CD4-positive, alpha-beta T cell (primary cell): ENCODE measurements around the gene MBNL3. TPM values are rescaled to one million over a fixed set of nuclear protein-coding genes. Genes with fewer than 3 reads are reported as not detected.
A peak's percentile ranks its signal among the peaks of the same experiment; 100 is the strongest.

ENCODE experiments used
- ATAC-seq: fragments of 200-7000 bp; cut with Tn5 transposase; one replicate; pipeline ENCODE4 v1.10.0; 2022; ENCODE audit warnings: mild to moderate bottlenecking; ENCODE audit not compliant: poor library complexity
- CTCF ChIA-PET: fragments of 350-600 bp; sonication (Branson Sonifier 250); formaldehyde crosslinking; loops from one replicate; lab custom pipeline; 2021; ENCODE audit warnings: antibody characterized with exemption, inconsistent platforms; lab: Charles Lee
- POLR2A ChIA-PET: fragments of 350-600 bp; sonication (Branson Sonifier 250); formaldehyde crosslinking; loops from one replicate; lab custom pipeline; 2021; ENCODE audit warnings: antibody characterized with exemption, inconsistent platforms; lab: Charles Lee
- DNase-seq, 14 experiments: peaks; one replicate each; pipeline ENCODE4 v3.0.0-alpha.2; 2013 to 2020; ENCODE audit warnings: mixed read lengths in 2 of 14
- H3K27ac ChIP-seq, 2 donors: one replicate each; pipeline versions ENCODE4 v1.5.1 to v1.7.0; 2013; ENCODE audit warnings: low read length in 2 of 2, low read depth in 1 of 2, mild to moderate bottlenecking in 1 of 2
- H3K27me3 ChIP-seq, 2 experiments: 1 replicate in 1 of 2; 2 replicates in 1 of 2; pipeline versions ENCODE4 v1.6.1 to v1.7.0; 2013; ENCODE audit warnings: low read length in 2 of 2, control low read depth in 1 of 2, mild to moderate bottlenecking in 1 of 2, moderate library complexity in 1 of 2; ENCODE audit not compliant: insufficient read depth in 2 of 2, control insufficient read depth in 1 of 2
- H3K36me3 ChIP-seq: one replicate; pipeline ENCODE4 v1.6.1; 2013; ENCODE audit warnings: low read length, control low read depth; ENCODE audit not compliant: insufficient read depth
- H3K4me1 ChIP-seq: one replicate; pipeline ENCODE4 v1.6.1; 2013; ENCODE audit warnings: low read length, control low read depth; ENCODE audit not compliant: insufficient read depth
- H3K4me3 ChIP-seq: one replicate; pipeline ENCODE4 v1.5.1; 2013; ENCODE audit warnings: mild to moderate bottlenecking, low read length, moderate library complexity
- H3K9me3 ChIP-seq, 2 experiments: 1 replicate in 1 of 2; 2 replicates in 1 of 2; pipeline versions ENCODE4 v1.6.1 to v1.7.0; 2013; ENCODE audit warnings: low read length in 2 of 2, mild to moderate bottlenecking in 2 of 2, control low read depth in 1 of 2, moderate library complexity in 1 of 2; ENCODE audit not compliant: control insufficient read depth in 1 of 2, insufficient read depth in 1 of 2
- H3K27ac Mint-ChIP-seq: one replicate; pipeline ENCODE4 v1.8.0; 2020; ENCODE audit warnings: mixed read lengths
- H3K27me3 Mint-ChIP-seq: one replicate; pipeline ENCODE4 v1.8.0; 2021; ENCODE audit warnings: mixed read lengths
- H3K36me3 Mint-ChIP-seq: one replicate; pipeline ENCODE4 v1.8.0; 2021; ENCODE audit warnings: low read depth, mixed read lengths
- H3K4me1 Mint-ChIP-seq: one replicate; pipeline ENCODE4 v1.8.0; 2021; ENCODE audit warnings: low read depth, mixed read lengths
- H3K4me3 Mint-ChIP-seq: one replicate; pipeline ENCODE4 v1.8.0; 2020; ENCODE audit warnings: mild to moderate bottlenecking, mixed read lengths
- H3K9me3 Mint-ChIP-seq: one replicate; pipeline ENCODE4 v1.8.0; 2020; ENCODE audit warnings: mixed read lengths
- CTCF ChIP-seq: fragments of 200-600 bp; IDR thresholded peaks from one replicate; pipeline ENCODE4 v1.8.0; 2022; ENCODE audit warnings: antibody characterized with exemption, mild to moderate bottlenecking
- intact Hi-C, 2 experiments: fragments of 100-400 bp; cut with DNase I in 1 of 2; cut with micrococcal nuclease in 1 of 2; formaldehyde crosslinking; loops; one replicate each; pipeline versions ENCODE4 v1.15.1 to v1.9.0; 2023 to 2025; cut with DNase I, micrococcal nuclease
- total RNA-seq, 174 experiments: library from RNA in 2 of 174; stranded (reverse) in 2 of 174; gene quantifications; one replicate each; pipeline ENCODE4 v1.2.3 and lab custom pipeline; 2021 to 2026

MBNL3 gene
- total RNA-seq, 2 experiments from 2014 or later: 19.0 to 19.4 TPM

GRCh38 chrX:132483488-132483887, 5.3 kb downstream of the MBNL3 start:
- no peak overlapping the region for H3K27ac ChIP-seq
- POLR2A ChIA-PET: no interaction called here
- DNase-seq (no peak), ATAC-seq (no peak)
- Mint-ChIP-seq H3K36me3 (peaks cover 4% of the 10 kb centered on the region), H3K9me3 (no peaks in the 10 kb centered on the region), H3K4me1 (peaks cover 85% of the 10 kb centered on the region), H3K4me3 (no peak overlapping the region), H3K27me3 (no peaks in the 10 kb centered on the region), H3K27ac (peak overlapping the region; percentile 75)
- H3K4me3 ChIP-seq: no peak overlapping the region
- H3K4me1 ChIP-seq: peaks cover 24% of the 10 kb centered on the region
- intact Hi-C loops: loop anchor here (5.0 to 10.0 kb wide), 4 partner anchors 51 to 459 kb away; partner anchors contain the start of genes RAP2C (in 1 of the 2) and STK26 (in 1 of the 2)
- H3K27me3 ChIP-seq: no peaks in the 10 kb centered on the region
- no peak for TF ChIP-seq CTCF
- H3K36me3 ChIP-seq: no peaks in the 10 kb centered on the region
- CTCF ChIA-PET: no interaction called here
- H3K9me3 ChIP-seq: no peaks in the 10 kb centered on the region

DNA sequence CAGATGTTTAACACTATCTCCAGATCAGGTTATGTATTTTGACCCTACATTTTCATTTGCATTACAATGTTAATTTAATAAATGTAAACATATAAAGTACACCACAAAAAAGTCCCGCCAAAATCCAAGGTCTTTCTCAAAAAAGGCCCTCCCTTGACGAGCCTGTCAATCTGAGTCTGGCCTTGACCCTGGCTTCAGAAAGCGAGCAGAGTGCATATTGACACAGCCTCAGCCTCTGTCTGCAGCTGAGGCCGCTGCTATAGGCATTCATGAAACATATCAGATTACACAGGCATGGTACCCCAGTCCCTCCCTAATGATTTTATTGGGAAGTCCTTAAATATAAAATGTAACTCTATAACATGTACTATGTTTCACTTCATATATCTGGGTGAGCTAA, 6.2 kb downstream of the MBNL3 start:
- H3K36me3 Mint-ChIP-seq: no peaks in the 10 kb centered on the region
- Histone ChIP-seq H3K4me1 (peaks cover 24% of the 10 kb centered on the region), H3K27me3 (no peaks in the 10 kb centered on the region), H3K9me3 (no peaks in the 10 kb centered on the region), H3K36me3 (no peaks in the 10 kb centered on the region), H3K4me3 (no peak overlapping the region), H3K27ac (no peak overlapping the region)
- H3K4me1 Mint-ChIP-seq: peaks cover 77% of the 10 kb centered on the region
- intact Hi-C loops: loop anchor here (5.0 to 10.0 kb wide), 4 partner anchors 50 to 458 kb away; partner anchors contain the start of genes RAP2C (in 1 of the 2) and STK26 (in 1 of the 2)
- no peak for TF ChIP-seq CTCF
- no peaks in the 10 kb centered on the region for H3K27me3 Mint-ChIP-seq
- peak overlapping the region; percentile 75 for H3K27ac Mint-ChIP-seq
- ChIA-PET CTCF (no interaction called here), POLR2A (no interaction called here)
- ATAC-seq: no peak
- H3K4me3 Mint-ChIP-seq: no peak overlapping the region
- DNase-seq: no peak
- no peaks in the 10 kb centered on the region for H3K9me3 Mint-ChIP-seq

DNA sequence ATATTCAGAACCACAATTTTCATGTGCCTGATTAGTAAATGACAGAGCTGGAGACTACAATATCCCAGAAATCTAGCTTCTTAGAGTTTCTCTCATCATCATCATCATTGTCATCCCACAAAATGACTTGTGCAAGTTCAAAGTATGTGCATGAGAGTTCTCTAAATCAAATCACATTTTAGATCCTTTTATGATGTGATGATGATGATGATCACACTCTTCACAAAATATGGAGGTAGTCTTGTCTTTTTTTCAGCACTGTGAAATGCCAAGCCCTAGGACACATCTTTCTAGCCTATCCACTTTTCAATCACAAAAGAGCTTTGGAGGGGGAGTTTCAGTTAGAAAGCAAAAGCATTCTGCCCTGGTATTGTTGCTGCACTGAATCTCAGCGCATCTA, 7.4 kb downstream of the MBNL3 start:
- intact Hi-C loops: loop anchor here (5.0 to 10.0 kb wide), 4 partner anchors 49 to 457 kb away; partner anchors contain the start of genes RAP2C (in 1 of the 2) and STK26 (in 1 of the 2)
- Mint-ChIP-seq H3K36me3 (no peaks in the 10 kb centered on the region), H3K9me3 (no peaks in the 10 kb centered on the region), H3K27ac (peak overlapping the region; percentile 98), H3K27me3 (no peaks in the 10 kb centered on the region), H3K4me1 (peaks cover 71% of the 10 kb centered on the region), H3K4me3 (peak overlapping the region; percentile 92)
- no peak overlapping the region for H3K4me3 ChIP-seq
- H3K27ac ChIP-seq: peak overlapping the region; percentile 65 to 67
- DNase-seq (no peak), ATAC-seq (no peak)
- ChIA-PET CTCF (interaction anchor here (1.2 kb wide), 1 partner anchor 111 kb away, joined by 3 read pairs; no protein-coding TSS in a partner anchor), POLR2A (interaction anchor here (0.6 to 2.2 kb wide), 3 partner anchors 8 to 54 kb away, joined by 3 to 28 read pairs (median 4); partner anchors contain the start of gene MBNL3)
- TF ChIP-seq CTCF: no peak
- no peaks in the 10 kb centered on the region for H3K9me3 ChIP-seq
- no peaks in the 10 kb centered on the region for H3K36me3 ChIP-seq
- H3K27me3 ChIP-seq: no peaks in the 10 kb centered on the region
- peaks cover 24% of the 10 kb centered on the region for H3K4me1 ChIP-seq
